Measurements from ENCODE around the gene IGSF9. TPM values are rescaled to one million over a fixed set of nuclear protein-coding genes. Genes with fewer than 3 reads are reported as not detected.

Gene IGSF9
- total RNA-seq, 1 experiment from 2014 or later = 7.1 TPM

- DNase-seq (ENCODE audit: low spot score) = no peak
- POLR2A ChIA-PET (ENCODE audit: low non-redundant PET) = no interaction called here
- Histone ChIP-seq H3K4me1 (ENCODE audit: insufficient read depth, low read length, poor library complexity, severe bottlenecking) (no peaks in the 10 kb centered on the region), H3K27me3 (replicated peaks; ENCODE audit: insufficient read depth, low read depth, low read length, poor library complexity) (peaks cover 72% of the 10 kb centered on the region), H3K4me3 (ENCODE audit: low read depth, low read length, poor library complexity, severe bottlenecking) (no peak overlapping the region), H3K36me3 (ENCODE audit: insufficient read depth, low read length, poor library complexity, severe bottlenecking) (no peaks in the 10 kb centered on the region), H3K9me3 (ENCODE audit: low read depth, low read length, poor library complexity, severe bottlenecking) (no peaks in the 10 kb centered on the region), H3K27ac (ENCODE audit: low read depth, low read length, poor library complexity, severe bottlenecking) (no peak overlapping the region)
- intact Hi-C loops (cut with micrococcal nuclease; ENCODE audit: unreplicated experiment) = no loop called here
- CTCF ChIA-PET = no interaction called here
- BruUV-seq (replicated peaks) = no TSS peak
- no peak for TF ChIP-seq CTCF (conservative IDR thresholded peaks at IDR 0.05; ENCODE audit: low read depth, low read length)
- no peak for TF ChIP-seq EZH2 (IDR thresholded peaks at IDR 0.05; ENCODE audit: borderline replicate concordance, low read depth, low read length, poor library complexity, severe bottlenecking)
Observed at GRCh38 chr1:159978107-159978398, 32.6 kb upstream of the IGSF9 start.

GRCh38 chr1:159977364-159978106 is 32.1 kb upstream of the IGSF9 start:
- peaks cover 70% of the 10 kb centered on the region for H3K27me3 ChIP-seq (replicated peaks; ENCODE audit: insufficient read depth, low read depth, low read length, poor library complexity)
- H3K27ac ChIP-seq (ENCODE audit: low read depth, low read length, poor library complexity, severe bottlenecking) = no peak overlapping the region
- intact Hi-C loops (cut with micrococcal nuclease; ENCODE audit: unreplicated experiment) = no loop called here
- POLR2A ChIA-PET (ENCODE audit: low non-redundant PET) = no interaction called here
- H3K36me3 ChIP-seq (ENCODE audit: insufficient read depth, low read length, poor library complexity, severe bottlenecking) = no peaks in the 10 kb centered on the region
- no peaks in the 10 kb centered on the region for H3K9me3 ChIP-seq (ENCODE audit: low read depth, low read length, poor library complexity, severe bottlenecking)
- TF ChIP-seq CTCF (conservative IDR thresholded peaks at IDR 0.05; ENCODE audit: low read depth, low read length) (no peak), EZH2 (IDR thresholded peaks at IDR 0.05; ENCODE audit: borderline replicate concordance, low read depth, low read length, poor library complexity, severe bottlenecking) (no peak)
- CTCF ChIA-PET = no interaction called here
- no peak overlapping the region for H3K4me3 ChIP-seq (ENCODE audit: low read depth, low read length, poor library complexity, severe bottlenecking)
- BruUV-seq (replicated peaks) = no TSS peak
- H3K4me1 ChIP-seq (ENCODE audit: insufficient read depth, low read length, poor library complexity, severe bottlenecking) = no peaks in the 10 kb centered on the region
- DNase-seq (ENCODE audit: low spot score) = no peak

GRCh38 chr1:159974350-159974965 is 29.0 kb upstream of the IGSF9 start:
- Histone ChIP-seq H3K4me3 (ENCODE audit: low read depth, low read length, poor library complexity, severe bottlenecking) (no peak overlapping the region), H3K27ac (ENCODE audit: low read depth, low read length, poor library complexity, severe bottlenecking) (no peak overlapping the region), H3K4me1 (ENCODE audit: insufficient read depth, low read length, poor library complexity, severe bottlenecking) (no peaks in the 10 kb centered on the region), H3K36me3 (ENCODE audit: insufficient read depth, low read length, poor library complexity, severe bottlenecking) (no peaks in the 10 kb centered on the region), H3K9me3 (ENCODE audit: low read depth, low read length, poor library complexity, severe bottlenecking) (no peaks in the 10 kb centered on the region), H3K27me3 (replicated peaks; ENCODE audit: insufficient read depth, low read depth, low read length, poor library complexity) (peaks cover 56% of the 10 kb centered on the region)
- no peak for DNase-seq (ENCODE audit: low spot score)
- TF ChIP-seq EZH2 (IDR thresholded peaks at IDR 0.05; ENCODE audit: borderline replicate concordance, low read depth, low read length, poor library complexity, severe bottlenecking) (no peak), CTCF (conservative IDR thresholded peaks at IDR 0.05; ENCODE audit: low read depth, low read length) (no peak)
- intact Hi-C loops (cut with micrococcal nuclease; ENCODE audit: unreplicated experiment) = no loop called here
- ChIA-PET CTCF (no interaction called here), POLR2A (ENCODE audit: low non-redundant PET) (no interaction called here)
- no TSS peak for BruUV-seq (replicated peaks)
